Jurkat, Clone E6-1 (cell line): Measurements from ENCODE around the gene PINK1.
"Not testable (repeated sequence)": the region's sequence is repeated elsewhere in the genome, so short reads cannot be mapped to it uniquely, and the experiment has no call there.

Source experiments
- DNase-seq: peaks from one replicate; pipeline ENCODE4 v3.0.0-alpha.2; 2011; ENCODE audit warnings: low read depth, low spot score
- H3K4me3 ChIP-seq: 2 replicates; pipeline ENCODE4 v1.5.1; 2011; ENCODE audit warnings: mild to moderate bottlenecking, low read length, control low read depth, moderate library complexity

The PINK1 gene

GRCh38 chr1:20606801-20607570 lies 26.3 kb upstream of the PINK1 start:
- H3K4me3 ChIP-seq, DNase-seq: not testable (repeated sequence)

GRCh38 chr1:20609541-20609940 lies 23.7 kb upstream of the PINK1 start:
- no peak for DNase-seq
- H3K4me3 ChIP-seq, result no peak overlapping the region

GRCh38 chr1:20610970-20611369 lies 22.3 kb upstream of the PINK1 start:
- no peak for DNase-seq
- H3K4me3 ChIP-seq, result no peak overlapping the region

- no peak overlapping the region for H3K4me3 ChIP-seq
- DNase-seq, result no peak
Measured at GRCh38 chr1:20611652-20612051, 21.6 kb upstream of the PINK1 start.

- no peak for DNase-seq
- no peak overlapping the region for H3K4me3 ChIP-seq
Measured at GRCh38 chr1:20612221-20612746, 21.0 kb upstream of the PINK1 start.

GRCh38 chr1:20614131-20614579 lies 19.1 kb upstream of the PINK1 start:
- no peak for DNase-seq
- H3K4me3 ChIP-seq, result no peak overlapping the region

GRCh38 chr1:20615946-20616846 lies 17.1 kb upstream of the PINK1 start:
- no peak for DNase-seq
- no peak overlapping the region for H3K4me3 ChIP-seq

GRCh38 chr1:20616847-20617487 lies 16.3 kb upstream of the PINK1 start:
- DNase-seq, result no peak
- no peak overlapping the region for H3K4me3 ChIP-seq

- H3K4me3 ChIP-seq, result no peak overlapping the region
Measured at GRCh38 chr1:20618550-20618949, 14.7 kb upstream of the PINK1 start.

GRCh38 chr1:20619999-20620398 lies 13.3 kb upstream of the PINK1 start:
- no peak overlapping the region for H3K4me3 ChIP-seq
- no peak for DNase-seq

More at GRCh38 chr1:20618550-20618949, 14.7 kb upstream of the PINK1 start:
- DNase-seq, result no peak

GRCh38 chr1:20621012-20621411 lies 12.2 kb upstream of the PINK1 start:
- DNase-seq, result no peak
- no peak overlapping the region for H3K4me3 ChIP-seq

GRCh38 chr1:20624709-20625108 lies 8.5 kb upstream of the PINK1 start:
- DNase-seq, result no peak
- H3K4me3 ChIP-seq, result no peak overlapping the region

- no peak for DNase-seq
- H3K4me3 ChIP-seq, result no peak overlapping the region
Measured at GRCh38 chr1:20625176-20626097, 7.8 kb upstream of the PINK1 start.

- no peak overlapping the region for H3K4me3 ChIP-seq
Measured at GRCh38 chr1:20626098-20626427, 7.2 kb upstream of the PINK1 start.

GRCh38 chr1:20626524-20626923 lies 6.7 kb upstream of the PINK1 start:
- no peak for DNase-seq
- no peak overlapping the region for H3K4me3 ChIP-seq

More at GRCh38 chr1:20626098-20626427, 7.2 kb upstream of the PINK1 start:
- no peak for DNase-seq

GRCh38 chr1:20630729-20631128 lies 2.5 kb upstream of the PINK1 start:
- H3K4me3 ChIP-seq, result no peak overlapping the region
- DNase-seq, result no peak

- H3K4me3 ChIP-seq, result no peak overlapping the region
- DNase-seq, result no peak
Measured at GRCh38 chr1:20632386-20632785, 872 bp upstream of the PINK1 start.

GRCh38 chr1:20634065-20634593 lies 871 bp downstream of the PINK1 start:
- peak; percentile 20 for DNase-seq
- H3K4me3 ChIP-seq, result peak overlapping the region; percentile 80
